ENCODE results near the gene COL6A5. TPM values are rescaled to one million over a fixed set of nuclear protein-coding genes. Genes with fewer than 3 reads are reported as not detected.
"Not testable (repeated sequence)": the region's sequence is repeated elsewhere in the genome, so short reads cannot be mapped to it uniquely, and the experiment has no call there.

COL6A5 gene
- polyA plus RNA-seq, 2 of the 4 experiments (the other 2 are of a cell fraction): not detected

DNA sequence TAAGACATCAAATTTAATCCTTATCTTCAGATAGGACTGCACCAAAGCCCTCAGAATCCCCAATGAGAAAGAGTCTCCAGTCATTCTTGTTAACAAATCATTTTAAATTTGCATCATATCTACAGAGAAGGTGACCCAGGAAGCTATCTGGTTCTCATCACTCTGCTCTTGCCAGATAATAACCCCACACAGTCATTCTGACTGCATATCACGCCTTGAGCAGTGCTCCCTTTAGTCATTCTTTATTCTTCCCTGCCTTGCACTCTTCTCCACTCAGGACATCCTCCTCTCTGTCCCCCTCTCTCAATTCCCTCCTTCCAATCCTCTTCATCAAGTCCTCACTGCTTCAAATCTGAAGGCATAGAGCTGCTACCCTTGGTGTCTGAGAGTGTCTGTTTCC, 87.8 kb downstream of the COL6A5 start:
- Histone ChIP-seq H3K4me3 (no peak overlapping the region), H3K27ac (no peak overlapping the region), H3K4me2 (no peak overlapping the region), H3K9me3 (no peaks in the 10 kb centered on the region), H3K4me1 (no peaks in the 10 kb centered on the region)
- ChIA-PET CTCF (no interaction called here), POLR2A (no interaction called here)
- FAIRE-seq (no peak), DNase-seq (ENCODE audit: low read depth in 1 of 2, low spot score in 1 of 2) (no peak), ATAC-seq (no peak)
- 0% methylated on average over 1 of the region's 1 CpG for WGBS (ENCODE audit: missing lambda C conversion rate)
- TF ChIP-seq, protein P1, sequence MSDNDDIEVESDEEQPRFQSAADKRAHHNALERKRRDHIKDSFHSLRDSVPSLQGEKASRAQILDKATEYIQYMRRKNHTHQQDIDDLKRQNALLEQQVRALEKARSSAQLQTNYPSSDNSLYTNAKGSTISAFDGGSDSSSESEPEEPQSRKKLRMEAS (IDR thresholded peaks at IDR 0.05): no peak
- TF ChIP-seq, protein P2, sequence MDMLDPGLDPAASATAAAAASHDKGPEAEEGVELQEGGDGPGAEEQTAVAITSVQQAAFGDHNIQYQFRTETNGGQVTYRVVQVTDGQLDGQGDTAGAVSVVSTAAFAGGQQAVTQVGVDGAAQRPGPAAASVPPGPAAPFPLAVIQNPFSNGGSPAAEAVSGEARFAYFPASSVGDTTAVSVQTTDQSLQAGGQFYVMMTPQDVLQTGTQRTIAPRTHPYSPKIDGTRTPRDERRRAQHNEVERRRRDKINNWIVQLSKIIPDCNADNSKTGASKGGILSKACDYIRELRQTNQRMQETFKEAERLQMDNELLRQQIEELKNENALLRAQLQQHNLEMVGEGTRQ (IDR thresholded peaks at IDR 0.05): no peak
- no peak for TF ChIP-seq SREBF2 (IDR thresholded peaks at IDR 0.05)

DNA sequence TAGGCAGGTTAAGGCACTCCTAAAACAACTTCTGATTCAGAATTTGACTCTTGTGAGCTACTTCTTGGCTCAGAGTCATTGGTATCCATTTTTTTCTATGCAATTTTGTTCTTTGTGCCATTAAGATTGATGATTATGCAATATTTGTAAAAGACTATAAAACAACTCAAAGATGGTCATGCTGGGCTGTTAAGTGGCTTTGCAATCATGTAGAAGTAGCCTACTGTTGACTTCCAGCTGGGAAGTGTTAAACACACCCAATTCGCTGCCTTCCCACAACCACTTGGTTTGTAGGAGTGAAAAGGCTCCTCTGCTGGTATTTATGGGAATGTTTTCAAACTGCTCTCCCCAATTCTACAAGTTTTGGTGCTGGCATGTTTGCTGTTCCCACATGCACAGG, 96.8 kb downstream of the COL6A5 start:
- Histone ChIP-seq H3K4me2 (no peak overlapping the region), H3K27ac (no peak overlapping the region), H3K9me3 (no peaks in the 10 kb centered on the region), H3K4me1 (no peaks in the 10 kb centered on the region), H3K4me3 (no peak overlapping the region)
- DNase-seq (ENCODE audit: low read depth in 1 of 2, low spot score in 1 of 2): no peak
- ChIA-PET POLR2A (no interaction called here), CTCF (no interaction called here)
- no peak for ATAC-seq
- 0% methylated on average over 1 of the region's 1 CpG for WGBS (ENCODE audit: missing lambda C conversion rate)
- TF ChIP-seq ESRRA (IDR thresholded peaks at IDR 0.05; ENCODE audit: borderline replicate concordance, low read length) (no peak), KDM5A (IDR thresholded peaks at IDR 0.05) (no peak), TP53 (CRISPR knock-in tag; IDR thresholded peaks at IDR 0.05) (no peak), HEYL (CRISPR knock-in tag; IDR thresholded peaks at IDR 0.05) (no peak), FOSL2 (IDR thresholded peaks at IDR 0.05) (no peak), FOSL2 (CRISPR knock-in tag; IDR thresholded peaks at IDR 0.05) (no peak), CBX8 (IDR thresholded peaks at IDR 0.05) (no peak), CEBPB (IDR thresholded peaks at IDR 0.05) (no peak), MYC (IDR thresholded peaks at IDR 0.05; ENCODE audit: borderline replicate concordance, low read length) (no peak), SREBF2 (IDR thresholded peaks at IDR 0.05) (no peak)
- TF ChIP-seq, protein P3, sequence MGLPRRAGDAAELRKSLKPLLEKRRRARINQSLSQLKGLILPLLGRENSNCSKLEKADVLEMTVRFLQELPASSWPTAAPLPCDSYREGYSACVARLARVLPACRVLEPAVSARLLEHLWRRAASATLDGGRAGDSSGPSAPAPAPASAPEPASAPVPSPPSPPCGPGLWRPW (IDR thresholded peaks at IDR 0.05): no peak
- TF ChIP-seq, protein P4, sequence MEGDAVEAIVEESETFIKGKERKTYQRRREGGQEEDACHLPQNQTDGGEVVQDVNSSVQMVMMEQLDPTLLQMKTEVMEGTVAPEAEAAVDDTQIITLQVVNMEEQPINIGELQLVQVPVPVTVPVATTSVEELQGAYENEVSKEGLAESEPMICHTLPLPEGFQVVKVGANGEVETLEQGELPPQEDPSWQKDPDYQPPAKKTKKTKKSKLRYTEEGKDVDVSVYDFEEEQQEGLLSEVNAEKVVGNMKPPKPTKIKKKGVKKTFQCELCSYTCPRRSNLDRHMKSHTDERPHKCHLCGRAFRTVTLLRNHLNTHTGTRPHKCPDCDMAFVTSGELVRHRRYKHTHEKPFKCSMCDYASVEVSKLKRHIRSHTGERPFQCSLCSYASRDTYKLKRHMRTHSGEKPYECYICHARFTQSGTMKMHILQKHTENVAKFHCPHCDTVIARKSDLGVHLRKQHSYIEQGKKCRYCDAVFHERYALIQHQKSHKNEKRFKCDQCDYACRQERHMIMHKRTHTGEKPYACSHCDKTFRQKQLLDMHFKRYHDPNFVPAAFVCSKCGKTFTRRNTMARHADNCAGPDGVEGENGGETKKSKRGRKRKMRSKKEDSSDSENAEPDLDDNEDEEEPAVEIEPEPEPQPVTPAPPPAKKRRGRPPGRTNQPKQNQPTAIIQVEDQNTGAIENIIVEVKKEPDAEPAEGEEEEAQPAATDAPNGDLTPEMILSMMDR (IDR thresholded peaks at IDR 0.05): no peak
- TF ChIP-seq, protein P5, sequence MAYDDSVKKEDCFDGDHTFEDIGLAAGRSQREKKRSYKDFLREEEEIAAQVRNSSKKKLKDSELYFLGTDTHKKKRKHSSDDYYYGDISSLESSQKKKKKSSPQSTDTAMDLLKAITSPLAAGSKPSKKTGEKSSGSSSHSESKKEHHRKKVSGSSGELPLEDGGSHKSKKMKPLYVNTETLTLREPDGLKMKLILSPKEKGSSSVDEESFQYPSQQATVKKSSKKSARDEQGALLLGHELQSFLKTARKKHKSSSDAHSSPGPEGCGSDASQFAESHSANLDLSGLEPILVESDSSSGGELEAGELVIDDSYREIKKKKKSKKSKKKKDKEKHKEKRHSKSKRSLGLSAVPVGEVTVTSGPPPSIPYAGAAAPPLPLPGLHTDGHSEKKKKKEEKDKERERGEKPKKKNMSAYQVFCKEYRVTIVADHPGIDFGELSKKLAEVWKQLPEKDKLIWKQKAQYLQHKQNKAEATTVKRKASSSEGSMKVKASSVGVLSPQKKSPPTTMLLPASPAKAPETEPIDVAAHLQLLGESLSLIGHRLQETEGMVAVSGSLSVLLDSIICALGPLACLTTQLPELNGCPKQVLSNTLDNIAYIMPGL (CRISPR knock-in tag; IDR thresholded peaks at IDR 0.05; ENCODE audit: borderline replicate concordance): no peak
- TF ChIP-seq, protein P6, sequence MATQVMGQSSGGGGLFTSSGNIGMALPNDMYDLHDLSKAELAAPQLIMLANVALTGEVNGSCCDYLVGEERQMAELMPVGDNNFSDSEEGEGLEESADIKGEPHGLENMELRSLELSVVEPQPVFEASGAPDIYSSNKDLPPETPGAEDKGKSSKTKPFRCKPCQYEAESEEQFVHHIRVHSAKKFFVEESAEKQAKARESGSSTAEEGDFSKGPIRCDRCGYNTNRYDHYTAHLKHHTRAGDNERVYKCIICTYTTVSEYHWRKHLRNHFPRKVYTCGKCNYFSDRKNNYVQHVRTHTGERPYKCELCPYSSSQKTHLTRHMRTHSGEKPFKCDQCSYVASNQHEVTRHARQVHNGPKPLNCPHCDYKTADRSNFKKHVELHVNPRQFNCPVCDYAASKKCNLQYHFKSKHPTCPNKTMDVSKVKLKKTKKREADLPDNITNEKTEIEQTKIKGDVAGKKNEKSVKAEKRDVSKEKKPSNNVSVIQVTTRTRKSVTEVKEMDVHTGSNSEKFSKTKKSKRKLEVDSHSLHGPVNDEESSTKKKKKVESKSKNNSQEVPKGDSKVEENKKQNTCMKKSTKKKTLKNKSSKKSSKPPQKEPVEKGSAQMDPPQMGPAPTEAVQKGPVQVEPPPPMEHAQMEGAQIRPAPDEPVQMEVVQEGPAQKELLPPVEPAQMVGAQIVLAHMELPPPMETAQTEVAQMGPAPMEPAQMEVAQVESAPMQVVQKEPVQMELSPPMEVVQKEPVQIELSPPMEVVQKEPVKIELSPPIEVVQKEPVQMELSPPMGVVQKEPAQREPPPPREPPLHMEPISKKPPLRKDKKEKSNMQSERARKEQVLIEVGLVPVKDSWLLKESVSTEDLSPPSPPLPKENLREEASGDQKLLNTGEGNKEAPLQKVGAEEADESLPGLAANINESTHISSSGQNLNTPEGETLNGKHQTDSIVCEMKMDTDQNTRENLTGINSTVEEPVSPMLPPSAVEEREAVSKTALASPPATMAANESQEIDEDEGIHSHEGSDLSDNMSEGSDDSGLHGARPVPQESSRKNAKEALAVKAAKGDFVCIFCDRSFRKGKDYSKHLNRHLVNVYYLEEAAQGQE (IDR thresholded peaks at IDR 0.05): no peak
- no peak for FAIRE-seq

DNA sequence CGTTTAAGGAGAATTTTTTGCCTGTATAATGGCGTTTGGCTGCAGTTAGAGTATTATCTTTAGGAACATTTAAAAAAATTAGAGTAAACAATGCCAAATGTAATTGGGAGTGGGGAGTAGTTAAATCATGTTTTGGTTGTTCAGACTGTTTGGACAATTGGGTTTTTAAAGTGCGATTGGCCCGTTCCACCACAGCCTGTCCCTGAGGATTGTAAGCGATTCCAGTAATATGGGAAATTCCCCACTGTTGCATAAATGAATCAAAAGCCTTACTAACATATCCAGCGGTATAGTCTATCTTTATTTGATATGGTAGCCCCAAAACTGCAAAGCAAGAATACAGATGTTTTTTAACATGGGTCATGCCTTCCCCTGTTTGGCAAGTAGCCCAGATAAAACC, 101.4 kb downstream of the COL6A5 start:
- ATAC-seq; H3K4me2 ChIP-seq; FAIRE-seq; H3K9me3 ChIP-seq; POLR2A ChIA-PET; DNase-seq (ENCODE audit: low read depth in 1 of 2, low spot score in 1 of 2); H3K27ac ChIP-seq; CTCF ChIA-PET; H3K4me1 ChIP-seq; H3K4me3 ChIP-seq: not testable (repeated sequence)
- WGBS (ENCODE audit: missing lambda C conversion rate): 57% methylated on average over 6 of the region's 6 CpGs

DNA sequence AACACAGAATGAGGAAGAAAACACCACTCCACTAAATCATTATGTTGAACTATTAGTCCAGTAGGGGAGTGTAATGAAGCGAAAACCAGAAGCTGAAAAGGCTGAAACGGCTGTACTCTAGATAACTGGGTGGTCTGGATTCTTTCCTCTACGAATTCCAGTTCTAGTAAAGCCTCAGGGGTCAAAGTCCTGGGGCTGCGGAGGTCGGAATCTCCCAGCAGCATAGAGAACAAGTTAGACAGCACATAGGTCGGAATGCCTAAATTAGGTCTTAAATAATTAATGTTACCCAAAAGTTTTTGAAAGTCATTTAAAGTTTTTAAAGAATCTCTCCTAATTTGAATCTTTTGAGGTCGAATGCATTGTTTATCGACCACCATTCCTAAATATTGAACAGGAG, 102.7 kb downstream of the COL6A5 start:
- DNase-seq (ENCODE audit: low read depth in 1 of 2, low spot score in 1 of 2); FAIRE-seq; H3K4me1 ChIP-seq; POLR2A ChIA-PET; H3K4me2 ChIP-seq; H3K27ac ChIP-seq; H3K9me3 ChIP-seq; H3K4me3 ChIP-seq; CTCF ChIA-PET; ATAC-seq: not testable (repeated sequence)
- WGBS (ENCODE audit: missing lambda C conversion rate): 15% methylated on average over 8 of the region's 8 CpGs

Measured in A549 (cell line).